HG02763 (cell line): Measurements from ENCODE around the gene GLTP.
"Not testable (repeated sequence)": the region's sequence is repeated elsewhere in the genome, so short reads cannot be mapped to it uniquely, and the experiment has no call there.

ENCODE experiments used
- ATAC-seq: cut with Tn5 transposase; IDR thresholded peaks from one replicate; pipeline ENCODE4 v1.9.1; 2021; ENCODE audit warnings: mild to moderate bottlenecking, moderate library complexity; ENCODE audit not compliant: unreplicated experiment

Gene GLTP

GRCh38 chr12:109880043-109880931, at the start of gene GLTP:
Gene GLTP (minus strand): TSS chr12:109880541. CDS start chr12:109880374, 167 bp downstream.
- peak; percentile 94 for ATAC-seq

- ATAC-seq, result not testable (repeated sequence)
These were observed 49.0 kb upstream of the GLTP start for GRCh38 chr12:109929326-109929725.

- ATAC-seq, result no peak
These were observed 47.8 kb upstream of the GLTP start for GRCh38 chr12:109928058-109928656.

DNA sequence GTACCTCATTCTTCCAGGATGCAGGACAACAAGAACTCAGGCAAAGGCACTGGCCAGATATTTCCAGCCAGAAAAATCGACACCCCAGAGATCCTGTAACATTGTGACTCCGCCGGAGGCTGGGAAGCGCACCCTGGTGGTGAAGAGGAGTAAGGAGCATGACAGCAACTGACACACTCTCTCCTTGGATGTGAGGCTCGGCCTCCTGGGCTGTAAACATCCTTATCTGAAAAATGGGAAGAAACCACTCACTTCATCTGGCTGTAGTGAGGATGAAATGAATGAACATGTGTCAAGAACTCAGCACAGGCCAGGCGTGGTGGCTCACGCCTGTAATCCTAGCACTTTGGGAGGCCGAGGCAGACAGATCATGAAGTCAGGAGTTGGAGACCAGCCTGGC, 47.3 kb upstream of the GLTP start:
- no peak for ATAC-seq

DNA sequence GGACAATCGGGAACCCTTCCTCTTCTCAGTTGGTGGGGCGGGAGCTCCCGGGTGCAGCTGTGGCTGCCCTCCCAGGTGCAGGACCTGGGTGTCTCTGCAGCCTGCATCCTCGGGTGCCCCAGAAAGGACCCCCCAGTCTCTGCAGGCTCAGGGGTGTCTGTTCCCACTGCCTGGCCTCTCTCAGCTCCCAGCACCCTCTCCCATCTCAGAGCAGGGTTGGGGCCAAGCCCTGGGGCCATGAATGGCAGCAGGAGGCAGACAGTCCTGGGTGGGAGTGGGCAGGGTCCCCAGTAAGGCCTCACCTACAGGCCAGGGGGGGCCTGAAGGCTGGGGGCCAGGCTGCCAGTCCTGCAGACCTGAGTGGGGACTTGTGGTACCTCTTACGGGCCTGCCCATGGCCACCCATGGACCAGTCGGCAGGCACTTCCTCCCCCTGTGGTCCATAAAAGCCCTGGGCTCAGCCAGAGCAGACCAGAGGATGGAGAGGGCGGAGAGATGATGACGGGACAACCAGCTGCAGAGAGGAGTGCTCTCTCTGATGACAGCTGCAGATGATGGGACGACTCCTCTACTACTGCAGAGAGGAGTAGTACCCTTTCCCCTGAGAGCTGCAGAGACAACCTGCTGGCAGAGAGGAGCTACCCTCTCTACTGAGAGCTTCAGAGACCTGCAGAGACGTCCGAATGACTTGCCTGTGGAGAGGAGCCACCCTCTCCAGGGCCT, 46.3 kb upstream of the GLTP start:
- no peak for ATAC-seq

DNA sequence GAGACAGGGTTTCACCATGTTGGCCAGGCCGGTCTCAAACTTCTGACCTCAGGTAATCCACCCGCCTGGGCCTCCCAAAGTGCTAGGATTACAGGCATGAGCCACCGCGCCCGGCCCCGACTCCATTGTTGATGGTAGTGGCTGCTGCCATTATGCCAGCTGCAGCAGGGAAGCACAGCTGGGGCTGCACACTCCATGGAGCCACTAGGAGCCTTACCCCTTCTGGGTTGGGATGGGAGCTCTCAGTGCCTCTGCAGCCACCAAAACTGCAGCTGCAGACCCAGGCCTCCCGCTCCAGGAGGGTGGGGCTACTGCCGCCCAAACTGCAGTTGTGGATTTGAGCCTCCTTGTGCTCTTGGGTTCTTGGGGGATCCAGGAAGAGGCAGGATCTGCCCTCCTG, 45.7 kb upstream of the GLTP start:
- no peak for ATAC-seq

DNA sequence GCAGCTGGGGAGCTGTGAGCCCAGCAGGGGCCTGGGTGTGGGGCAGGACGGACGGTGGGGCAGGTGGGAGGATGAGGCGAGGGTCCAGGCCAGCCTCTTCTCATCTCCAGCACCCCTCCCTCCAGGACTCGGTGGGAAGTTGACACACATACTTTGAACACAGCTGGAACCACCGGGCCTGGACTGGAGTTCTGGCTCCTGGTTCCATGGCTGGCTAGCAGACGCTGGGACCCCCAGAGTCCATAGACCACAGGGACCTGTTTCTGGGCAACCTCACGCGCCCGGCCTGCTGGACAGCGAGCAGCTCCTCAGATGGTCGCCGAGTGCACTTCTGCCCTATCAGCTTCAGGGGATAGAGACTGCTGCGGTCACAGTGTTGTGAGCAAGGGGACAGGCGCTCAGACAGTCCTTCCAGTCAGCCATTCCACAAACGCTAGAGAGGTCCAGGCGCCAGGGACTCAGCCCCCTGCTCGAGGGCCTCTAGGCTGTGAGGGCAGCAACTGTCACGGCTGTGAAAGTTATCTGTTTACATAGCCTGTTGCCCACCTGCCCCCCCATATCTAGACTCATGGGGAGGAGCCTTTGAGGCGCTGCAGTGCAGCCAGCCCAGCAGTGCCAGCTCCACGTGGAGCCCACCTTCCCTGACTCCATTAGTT, 45.0 kb upstream of the GLTP start:
- ATAC-seq, result no peak

DNA sequence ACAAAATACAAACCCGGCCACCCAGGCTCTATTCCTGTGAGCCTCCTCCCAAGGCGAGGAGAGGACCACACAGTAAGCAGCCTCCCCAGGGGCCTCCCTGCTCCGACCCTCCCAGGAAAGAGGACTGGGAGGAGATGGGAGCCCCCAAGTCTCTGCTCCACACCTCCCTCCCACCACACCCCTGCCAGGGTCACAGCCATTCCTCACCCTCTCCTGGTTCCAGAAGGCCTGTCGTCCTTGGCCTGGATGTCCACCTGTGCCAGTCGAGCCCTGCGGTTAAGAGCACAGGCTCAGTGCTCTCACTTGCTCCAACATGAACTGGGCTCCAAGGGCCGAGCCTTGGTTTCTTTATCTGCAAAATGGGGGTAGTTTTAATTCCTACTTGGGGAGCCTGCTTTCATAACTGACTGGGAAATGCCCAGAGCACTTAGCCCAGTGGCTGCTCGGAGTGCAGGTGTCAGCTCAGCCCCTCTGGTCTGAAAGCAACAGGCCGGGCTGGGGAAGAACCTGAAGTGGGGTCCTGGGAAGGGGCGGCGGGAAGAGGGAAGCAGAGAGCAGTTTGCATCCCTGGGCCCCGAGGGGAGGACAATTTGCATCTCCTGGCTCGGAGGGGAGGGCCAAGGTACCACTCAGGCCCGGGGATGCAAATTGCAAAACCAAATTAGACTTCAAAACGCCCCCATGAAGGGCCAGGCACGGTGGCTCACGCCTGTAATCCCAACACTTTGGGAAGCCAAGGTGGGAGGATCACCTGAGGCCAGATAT, 43.3 kb upstream of the GLTP start:
- no peak for ATAC-seq

- no peak for ATAC-seq
These were observed 42.7 kb upstream of the GLTP start for GRCh38 chr12:109923038-109923437.

- ATAC-seq, result no peak
These were observed 41.6 kb upstream of the GLTP start for GRCh38 chr12:109921982-109922381.

DNA sequence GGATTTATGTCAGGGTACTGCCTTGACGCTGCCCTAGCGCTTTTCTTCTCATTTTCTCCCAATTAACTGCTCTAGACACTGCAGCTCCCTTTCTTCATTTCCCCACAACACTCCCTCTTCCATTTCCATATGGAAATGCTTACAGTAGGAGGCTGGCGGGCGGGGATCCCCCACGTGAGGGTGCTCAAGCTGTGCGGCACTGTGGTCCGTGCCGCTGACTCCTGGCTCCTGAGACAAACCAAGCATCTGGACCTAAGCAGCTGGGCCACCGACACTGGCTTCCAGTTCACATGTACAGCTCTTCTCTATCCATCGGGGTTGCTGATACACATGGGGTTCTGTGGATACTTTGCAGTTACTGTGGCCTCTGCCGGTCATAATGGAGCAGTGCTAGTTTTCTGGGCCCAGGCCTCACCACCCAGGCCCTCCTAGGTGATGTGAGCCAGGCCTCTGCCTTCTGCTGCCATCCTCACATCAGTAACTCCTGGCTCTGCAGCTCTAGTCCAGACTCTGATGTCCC, 40.0 kb upstream of the GLTP start:
- no peak for ATAC-seq

DNA sequence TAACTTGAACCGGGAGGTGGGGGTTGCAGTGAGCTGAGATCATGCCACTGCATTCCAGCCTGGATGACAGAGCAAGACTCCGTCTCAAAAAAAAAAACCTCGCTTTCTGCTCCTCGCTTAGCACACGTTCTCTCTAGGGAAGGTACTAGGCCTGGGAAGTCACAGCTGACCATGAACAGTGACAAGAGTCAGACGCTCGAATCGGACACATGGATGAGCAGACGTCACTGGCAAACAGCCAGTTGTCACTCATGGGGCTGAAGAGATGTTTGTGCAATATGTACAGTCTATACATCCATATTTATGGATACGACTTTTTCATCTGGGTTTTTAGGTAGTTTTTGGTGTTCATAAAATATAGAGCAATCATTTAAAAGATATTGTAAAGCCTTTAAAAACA, 39.1 kb upstream of the GLTP start:
- ATAC-seq, result no peak

- no peak for ATAC-seq
These were observed 35.7 kb upstream of the GLTP start for GRCh38 chr12:109916045-109916444.

DNA sequence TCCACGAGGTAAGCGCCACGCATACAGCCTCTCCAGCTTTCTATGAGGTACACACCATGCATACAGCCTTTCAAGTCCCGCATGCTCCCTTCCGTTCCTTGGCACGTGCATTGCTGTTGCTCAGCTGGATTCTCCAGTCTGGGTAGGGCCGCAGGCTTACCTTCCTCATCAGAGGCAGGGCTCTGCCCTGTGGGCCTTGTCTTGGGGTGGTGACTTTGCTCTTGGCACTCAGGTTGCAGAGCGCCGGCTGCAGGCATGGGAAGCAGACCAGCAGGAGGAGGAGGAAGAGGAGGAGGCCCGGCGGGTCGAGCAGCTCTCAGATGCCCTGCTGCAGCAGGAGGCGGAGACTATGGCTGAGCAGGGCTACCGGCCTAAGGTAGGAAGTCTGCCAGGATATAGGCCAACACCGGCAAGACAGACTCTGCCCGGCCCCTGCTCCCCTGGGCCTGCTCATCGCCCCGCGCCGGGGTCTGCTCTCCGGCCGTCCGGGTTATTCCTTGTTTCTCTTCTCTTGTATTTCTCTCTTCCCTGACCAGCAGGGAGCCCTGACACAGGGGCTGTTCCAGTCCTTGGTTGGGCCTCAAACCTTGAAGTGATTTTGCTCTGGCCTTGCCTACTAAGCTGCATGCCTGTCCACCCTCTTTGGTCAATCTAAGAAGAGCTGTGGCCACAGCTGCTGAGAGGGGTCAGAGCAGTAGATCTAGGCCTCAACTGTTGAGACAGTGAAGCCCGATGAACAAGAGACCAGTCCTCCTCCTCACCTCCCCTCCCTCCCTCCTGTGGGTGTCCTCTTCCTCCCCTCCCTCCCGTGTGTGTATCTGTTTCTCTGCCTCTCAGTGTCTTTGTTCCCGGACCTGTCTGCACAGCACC, 35.1 kb upstream of the GLTP start:
- ATAC-seq, result no peak

DNA sequence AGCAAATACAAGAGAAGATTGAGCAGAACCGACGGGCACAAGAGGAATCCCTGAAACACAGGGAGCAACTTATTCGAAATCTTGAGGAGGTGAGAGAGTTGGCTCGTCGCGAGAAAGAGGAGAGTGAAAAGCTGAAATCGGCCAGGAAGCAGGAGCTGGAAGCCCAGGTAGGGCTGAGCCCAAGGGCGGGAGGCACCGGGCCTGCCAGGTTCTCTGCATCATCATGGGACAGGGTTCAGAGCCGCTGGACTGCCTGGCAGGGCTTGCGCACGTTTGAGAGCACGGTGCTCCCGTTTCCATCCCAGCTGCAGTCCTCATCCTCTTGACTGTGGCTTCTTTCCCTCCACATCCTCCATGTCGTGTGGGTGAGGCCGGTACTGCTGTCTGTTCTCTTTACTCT, 34.1 kb upstream of the GLTP start:
- no peak for ATAC-seq

GRCh38 chr12:109912855-109913321, 32.5 kb upstream of the GLTP start:
- ATAC-seq, result no peak

GRCh38 chr12:109910969-109911348, 30.6 kb upstream of the GLTP start:
- no peak for ATAC-seq

DNA sequence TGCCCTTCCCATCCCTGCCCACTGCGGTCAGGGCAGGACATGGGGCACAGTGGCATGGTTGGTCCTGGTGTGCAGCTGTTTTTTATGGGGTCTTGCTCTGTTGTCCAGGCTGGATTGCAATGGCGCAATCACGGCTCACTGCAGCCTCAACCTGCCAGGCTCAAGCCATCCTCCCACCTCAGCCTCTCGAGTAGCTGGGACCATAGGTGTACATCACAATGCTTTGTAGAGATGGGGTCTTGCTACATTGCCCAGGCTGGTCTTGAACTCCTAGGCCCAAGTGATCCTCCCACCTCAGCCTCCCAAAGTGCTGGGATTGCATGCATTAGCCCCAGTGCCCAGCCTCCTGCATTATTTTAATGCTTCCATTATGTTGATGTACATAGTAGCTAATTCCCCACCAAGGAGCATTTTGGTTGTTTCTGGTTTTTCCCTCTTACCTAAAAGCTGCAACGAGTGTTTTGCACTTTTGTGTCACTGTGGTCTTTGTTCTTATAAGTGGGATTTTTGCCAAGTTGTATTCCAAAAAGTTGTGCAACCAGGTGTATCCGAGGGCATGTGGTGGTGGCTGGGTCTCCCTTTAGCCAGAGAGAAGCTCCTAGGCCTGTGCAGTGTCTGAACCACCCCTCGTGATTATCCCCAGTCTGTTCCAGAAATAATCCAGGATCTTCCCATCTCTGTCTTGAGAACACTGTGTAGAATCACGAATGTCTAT, 30.1 kb upstream of the GLTP start:
- no peak for ATAC-seq

DNA sequence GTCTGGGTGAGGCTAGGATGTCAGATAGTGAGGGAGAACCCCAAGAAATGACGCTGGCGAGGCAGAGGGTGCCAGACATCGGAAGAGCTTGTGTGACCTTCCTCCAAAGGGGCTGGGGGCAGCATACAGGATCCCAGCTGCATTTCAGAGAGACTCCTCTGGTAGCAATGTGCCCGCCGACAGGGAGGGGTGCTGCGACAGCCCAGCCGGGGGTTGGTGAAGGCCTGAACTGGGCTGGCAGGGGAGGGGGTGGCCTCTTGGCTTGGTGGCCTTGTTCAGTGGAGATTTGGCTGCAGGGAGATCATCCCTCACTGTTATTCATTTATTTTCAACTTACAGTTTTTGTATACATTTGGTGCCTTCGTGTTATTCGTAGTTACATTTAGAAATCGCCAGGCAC, 25.0 kb upstream of the GLTP start:
- no peak for ATAC-seq
